H1 (cell line): ENCODE data around the gene LYPD4. TPM values are rescaled to one million over a fixed set of nuclear protein-coding genes. Genes with fewer than 3 reads are reported as not detected.

Source experiments
- CTCF ChIA-PET: fragments of 300-600 bp; sonication (Branson Sonifier 250); formaldehyde crosslinking; loops from one replicate; lab custom pipeline; 2021; ENCODE audit not compliant: partially characterized antibody; lab: Charles Lee
- POLR2A ChIA-PET: fragments of 300-600 bp; sonication (Branson Sonifier 250); formaldehyde crosslinking; loops from one replicate; lab custom pipeline; 2021; ENCODE audit warnings: inconsistent platforms; ENCODE audit not compliant: partially characterized antibody; lab: Charles Lee
- DNase-seq, 2 experiments: peaks; one replicate each; pipeline versions ENCODE4 v3.0.0 to v3.0.0-alpha.2; 2010 to 2022; ENCODE audit warnings: low spot score in 2 of 2, low read depth in 1 of 2, mixed read lengths in 1 of 2
- FAIRE-seq: peaks from 2 replicates; lab custom pipeline; 2011; peaks lifted over from hg19 to GRCh38; lab: Jason Lieb, UNC
- H2AFZ ChIP-seq: 2 replicates; pipeline ENCODE4 v1.8.1; 2012; ENCODE audit warnings: low read length, inconsistent platforms
- H2AK5ac ChIP-seq: 2 replicates; pipeline ENCODE4 v1.6.1; 2013; ENCODE audit warnings: low read depth, low read length
- H2BK120ac ChIP-seq: replicated peaks from 2 replicates; pipeline ENCODE3; 2013; ENCODE audit warnings: low read depth, low read length, inconsistent platforms
- H2BK12ac ChIP-seq: 2 replicates; pipeline ENCODE4 v1.6.1; 2013; ENCODE audit warnings: low read depth, low read length
- H2BK15ac ChIP-seq: 2 replicates; pipeline ENCODE4 v1.6.1; 2013; ENCODE audit warnings: low read length
- H2BK20ac ChIP-seq: 2 replicates; pipeline ENCODE4 v1.6.1; 2013; ENCODE audit warnings: low read length
- H2BK5ac ChIP-seq: 2 replicates; pipeline ENCODE4 v1.6.1; 2013; ENCODE audit warnings: low read depth, low read length
- H3K14ac ChIP-seq: 2 replicates; pipeline ENCODE4 v1.6.1; 2013; ENCODE audit warnings: inconsistent platforms; ENCODE audit not compliant: insufficient read length
- H3K18ac ChIP-seq: 2 replicates; pipeline ENCODE4 v1.6.1; 2013; ENCODE audit warnings: low read length; ENCODE audit errors: extremely low read depth
- H3K23ac ChIP-seq: 2 replicates; pipeline ENCODE4 v1.6.1; 2013; ENCODE audit warnings: inconsistent platforms; ENCODE audit not compliant: insufficient read length
- H3K23me2 ChIP-seq: 2 replicates; pipeline ENCODE4 v1.6.1; 2013; ENCODE audit warnings: low read depth, low read length
- H3K27ac ChIP-seq: 2 replicates; pipeline ENCODE4 v1.6.1; 2011; ENCODE audit warnings: low read depth, low read length, inconsistent platforms
- H3K27me3 ChIP-seq, 4 experiments: replicated peaks in 1 of 4; 1 replicate in 1 of 4; 2 replicates in 3 of 4; pipeline versions ENCODE4 v1.6.1 to v1.8.1; 2011 to 2013; ENCODE audit warnings: low read length in 3 of 4, mild to moderate bottlenecking in 3 of 4, inconsistent platforms in 2 of 4, mixed read lengths in 2 of 4, moderate library complexity in 1 of 4; ENCODE audit not compliant: control insufficient read depth in 3 of 4, insufficient read depth in 3 of 4; ENCODE audit errors: extremely low read depth in 1 of 4
- H3K36me3 ChIP-seq, 4 experiments: 2 replicates each; pipeline versions ENCODE4 v1.6.1 to v1.8.1; 2011 to 2013; ENCODE audit warnings: mild to moderate bottlenecking in 4 of 4, low read length in 3 of 4, moderate library complexity in 2 of 4, control low read depth in 1 of 4, inconsistent platforms in 1 of 4; ENCODE audit not compliant: insufficient read depth in 4 of 4, control insufficient read depth in 2 of 4
- H3K4ac ChIP-seq: replicated peaks from 2 replicates; pipeline ENCODE3; 2013; ENCODE audit warnings: low read length, low read depth, mixed read lengths, inconsistent platforms; ENCODE audit not compliant: insufficient read length
- H3K4me1 ChIP-seq, 4 experiments: replicated peaks in 1 of 4; 1 replicate in 1 of 4; 2 replicates in 3 of 4; pipeline versions ENCODE4 v1.6.1 to v1.8.1; 2011 to 2013; ENCODE audit warnings: low read length in 3 of 4, inconsistent platforms in 2 of 4, mixed read lengths in 1 of 4; ENCODE audit not compliant: insufficient read depth in 4 of 4, control insufficient read depth in 3 of 4
- H3K4me2 ChIP-seq, 2 experiments: 2 replicates each; pipeline versions ENCODE4 v1.6.1 to v1.8.1; 2011 to 2013; ENCODE audit warnings: low read depth in 2 of 2, low read length in 2 of 2, control low read depth in 1 of 2, inconsistent platforms in 1 of 2, mild to moderate bottlenecking in 1 of 2; ENCODE audit not compliant: insufficient read depth in 1 of 2
- H3K4me3 ChIP-seq, 4 experiments: fragments of 200-600, 300-600 bp in 1 of 4; sonication (generic), shearing (Covaris generic), sonication (Bioruptor Twin) in 1 of 4; 2 replicates each; pipeline versions ENCODE4 v1.5.1 to v1.8.1; 2011 to 2016; ENCODE audit warnings: low read length in 4 of 4, low read depth in 3 of 4, control low read depth in 2 of 4, inconsistent platforms in 2 of 4, mild to moderate bottlenecking in 2 of 4, mixed read lengths in 1 of 4, moderate library complexity in 1 of 4; ENCODE audit not compliant: insufficient read depth in 2 of 4; ENCODE audit errors: extremely low read depth in 1 of 4
- H3K56ac ChIP-seq: replicated peaks from 2 replicates; pipeline ENCODE3; 2013; ENCODE audit warnings: low read depth, mild to moderate bottlenecking, mixed read lengths, low read length, inconsistent platforms; ENCODE audit not compliant: insufficient read length
- H3K79me1 ChIP-seq: 2 replicates; pipeline ENCODE4 v1.6.1; 2013; ENCODE audit warnings: low read depth, low read length, control low read depth
- H3K79me2 ChIP-seq, 2 experiments: 2 replicates each; pipeline versions ENCODE4 v1.6.1 to v1.8.1; 2012 to 2013; ENCODE audit warnings: low read length in 2 of 2, mild to moderate bottlenecking in 2 of 2, inconsistent platforms in 1 of 2; ENCODE audit not compliant: insufficient read depth in 2 of 2, control insufficient read depth in 1 of 2
- H3K9ac ChIP-seq, 4 experiments: replicated peaks in 1 of 4; 1 replicate in 1 of 4; 2 replicates in 3 of 4; pipeline versions ENCODE4 v1.6.1 to v1.8.1; 2011 to 2013; ENCODE audit warnings: low read depth in 3 of 4, low read length in 3 of 4, control low read depth in 2 of 4, mild to moderate bottlenecking in 2 of 4, moderate library complexity in 2 of 4, inconsistent platforms in 1 of 4; ENCODE audit errors: extremely low read depth in 1 of 4
- H3K9me3 ChIP-seq, 2 experiments: 2 replicates each; pipeline versions ENCODE4 v1.6.1 to v1.8.1; 2012 to 2013; ENCODE audit warnings: mild to moderate bottlenecking in 2 of 2, moderate library complexity in 2 of 2, control low read depth in 1 of 2, inconsistent platforms in 1 of 2, low read depth in 1 of 2, low read length in 1 of 2, mixed read lengths in 1 of 2; ENCODE audit not compliant: insufficient read depth in 2 of 2
- H4K20me1 ChIP-seq, 2 experiments: replicated peaks in 1 of 2; 2 replicates each; pipeline versions ENCODE3 to v1.8.1; 2011 to 2013; ENCODE audit warnings: inconsistent platforms in 2 of 2, low read length in 2 of 2, mild to moderate bottlenecking in 1 of 2; ENCODE audit not compliant: insufficient read depth in 2 of 2, control insufficient read depth in 1 of 2
- H4K5ac ChIP-seq: 2 replicates; pipeline ENCODE4 v1.6.1; 2013; ENCODE audit warnings: low read length, low read depth, mixed read lengths, inconsistent platforms; ENCODE audit not compliant: insufficient read length
- H4K8ac ChIP-seq: 2 replicates; pipeline ENCODE4 v1.8.0; 2013; ENCODE audit warnings: mild to moderate bottlenecking, moderate library complexity, low read length, inconsistent platforms; ENCODE audit not compliant: insufficient read depth; ENCODE audit errors: extremely low read depth
- H4K91ac ChIP-seq: replicated peaks from 2 replicates; pipeline ENCODE3; 2013; ENCODE audit warnings: low read length, mixed read lengths, inconsistent platforms; ENCODE audit not compliant: insufficient read length
- BACH1 ChIP-seq: IDR thresholded peaks from 2 replicates; pipeline ENCODE4 v1.6.1; 2012; ENCODE audit warnings: low read length, improper control_type of control experiment
- CTCF ChIP-seq, 3 experiments: IDR thresholded peaks; 1 replicate in 2 of 3; 2 replicates in 1 of 3; pipeline versions ENCODE4 v1.5.1 to v1.6.1; 2011; ENCODE audit warnings: low read length in 3 of 3, mild to moderate bottlenecking in 3 of 3, inconsistent platforms in 2 of 3, low read depth in 1 of 3, moderate library complexity in 1 of 3; ENCODE audit not compliant: insufficient read depth in 1 of 3; ENCODE audit errors: control extremely low read depth in 1 of 3
- WGBS, 2 experiments: shearing (Covaris generic) in 1 of 2; methylation state at CpG; one replicate each; pipeline versions ENCODE4 v1.1.6 to v1.1.7; 2013 to 2015; ENCODE audit warnings: low lambda C conversion rate in 2 of 2, mixed read lengths in 2 of 2, inconsistent platforms in 1 of 2, low coverage in 1 of 2, missing lambda C conversion rate in 1 of 2; ENCODE audit not compliant: insufficient replicate concordance in 2 of 2, insufficient coverage in 1 of 2, insufficient read length in 1 of 2; ENCODE audit errors: extremely low coverage in 1 of 2, missing lambda C conversion rate in 1 of 2; 5-methylcytosine and 5-hydroxymethylcytosine counted together
- polyA plus RNA-seq, 7 experiments: library from polyadenylated mRNA; depleted of rRNA in 3 of 7; stranded (reverse) in 5 of 7; unstranded in 2 of 7; fragments of >200 nt in 5 of 7; fragments of 200-250 nt in 2 of 7; gene quantifications; 1 replicate in 5 of 7; 2 replicates in 1 of 7; 4 replicates in 1 of 7; pipeline versions ENCODE4 v1.2.1 to v1.2.3, GENCODE V29; 2011 to 2013; ENCODE audit warnings: missing spikeins in 2 of 7, mixed read lengths in 2 of 7
- total RNA-seq: library from RNA; stranded (reverse); fragmentation: NEBNext Ultra II Directional; extraction: Animal tissue kit (Norgen Biotek cat#: 25700); gene quantifications from 2 replicates; pipeline ENCODE4 v1.2.1, GENCODE V29; 2021

Gene LYPD4
- total and polyA plus RNA-seq, 2 of the 8 experiments (the other 6 are each of a cell fraction or from before 2014, with no cell fraction given), result 0.06 TPM; not detected in 1

GRCh38 chr19:41888926-41889325 lies 44.4 kb upstream of the LYPD4 start:
- no peaks in the 10 kb centered on the region for H3K9me3 ChIP-seq
- CTCF ChIA-PET, result interaction anchor here (0.9 to 2.3 kb wide), 11 partner anchors 10 to 68 kb away, joined by 3 to 11 read pairs (median 6); no protein-coding TSS in a partner anchor
- WGBS, 2 experiments, result 90% methylated on average over 12 of the region's 12 CpGs; no CpG with 5 or more reads in 1 of the 2 experiments

More at GRCh38 chr19:41888926-41889325, 44.4 kb upstream of the LYPD4 start:
- POLR2A ChIA-PET, result interaction anchor here (1.1 to 13.9 kb wide), 4 partner anchors 9 to 28 kb away, joined by 4 to 298 read pairs (median 8); partner anchors contain the start of gene RPS19
- no peak overlapping the region for H3K27ac ChIP-seq
- H3K36me3 ChIP-seq, result peaks cover 0 to 2% (median 0%) of the 10 kb centered on the region in 4 experiments; a peak in 3 of 8 replicates
- H3K4ac ChIP-seq, result no peak overlapping the region
- no peak overlapping the region; the same call in 1 of the 2 replicates for H4K8ac ChIP-seq
- peaks cover 3 to 16% (median 11%) of the 10 kb centered on the region in 4 experiments for H3K4me1 ChIP-seq
- peaks cover 3% of the 10 kb centered on the region; the same call in 1 of the 2 replicates for H3K23me2 ChIP-seq
- H2BK120ac ChIP-seq, result no peak overlapping the region
- H2BK20ac ChIP-seq, result no peak overlapping the region
- H2AK5ac ChIP-seq, result no peak overlapping the region
- H3K79me1 ChIP-seq, result peaks cover 2% of the 10 kb centered on the region; the same call in 1 of the 2 replicates
- no peak overlapping the region for H4K91ac ChIP-seq
- H3K4me3 ChIP-seq, result no peak overlapping the region
- no peak overlapping the region for H4K5ac ChIP-seq
- H3K79me2 ChIP-seq, result peaks cover 0 to 3% of the 10 kb centered on the region in 2 experiments; a peak in 1 of 4 replicates
- H4K20me1 ChIP-seq, result peaks cover 3 to 6% of the 10 kb centered on the region in 2 experiments
- H3K56ac ChIP-seq, result no peak overlapping the region
- no peak overlapping the region for H3K18ac ChIP-seq
- H3K9ac ChIP-seq, result no peak overlapping the region
- no peaks in the 10 kb centered on the region for H3K27me3 ChIP-seq
- no peak overlapping the region for H2BK12ac ChIP-seq
- no peak overlapping the region for H2BK5ac ChIP-seq
- H3K23ac ChIP-seq, result no peak overlapping the region
- no peak overlapping the region for H2AFZ ChIP-seq
- no peak overlapping the region; a peak in 1 of 4 replicates for H3K4me2 ChIP-seq
- no peak overlapping the region for H2BK15ac ChIP-seq
- no peak overlapping the region for H3K14ac ChIP-seq
- DNase-seq (no peak), FAIRE-seq (no peak)
- no peak for TF ChIP-seq BACH1
- peak; percentile 20 to 26 (median 26) for TF ChIP-seq CTCF (IDR thresholded peaks at IDR 0.05; ENCODE audit: control extremely low read depth in 1 of 3, insufficient read depth in 1 of 3, low read depth in 1 of 3, low read length in 3 of 3)
